ENCODE data around the gene SLC16A8.
A peak's percentile ranks its signal among the peaks of the same experiment; 100 is the strongest.

SLC16A8 gene

DNA sequence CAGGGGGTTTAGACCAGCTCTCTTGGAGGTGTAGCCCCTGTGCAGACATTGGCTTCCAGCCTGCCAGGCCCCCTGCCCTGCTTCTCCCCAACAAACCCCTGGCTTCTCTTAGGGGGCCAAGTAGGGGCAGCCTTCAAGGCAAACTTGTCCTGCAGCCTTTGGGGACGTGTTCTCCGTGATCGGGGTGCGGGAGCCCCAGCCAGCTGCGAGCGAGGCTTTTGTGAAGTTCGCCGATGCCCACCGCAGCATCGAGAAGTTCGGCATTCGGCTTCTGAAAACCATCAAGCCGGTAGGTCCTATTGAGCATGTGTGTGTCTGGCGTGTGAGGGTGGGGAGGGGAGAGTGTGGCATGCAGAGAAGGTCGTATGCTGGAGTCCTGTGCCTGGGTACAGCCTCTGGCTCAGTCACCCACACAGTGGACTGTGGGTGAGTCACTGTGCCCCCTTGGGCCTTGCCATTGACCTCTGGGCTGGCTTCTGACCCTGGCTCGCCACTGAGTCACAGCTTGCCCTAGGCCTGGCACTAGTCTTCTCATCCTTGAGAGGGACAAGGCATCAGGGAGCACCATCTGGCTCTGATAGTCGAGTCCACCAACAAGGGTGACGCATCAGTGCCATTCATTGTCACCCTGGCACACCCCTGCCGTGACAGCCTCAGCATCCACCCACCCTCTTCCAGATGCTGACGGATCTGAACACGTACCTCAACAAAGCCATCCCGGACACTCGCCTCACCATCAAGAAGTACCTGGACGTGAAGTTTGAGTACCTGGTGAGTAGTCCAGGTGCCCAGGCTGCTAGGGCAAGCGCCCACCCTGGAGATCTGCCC lies 11.4 kb downstream of the SLC16A8 start:
- DNase-seq (ENCODE audit: low spot score) = no peak

DNA sequence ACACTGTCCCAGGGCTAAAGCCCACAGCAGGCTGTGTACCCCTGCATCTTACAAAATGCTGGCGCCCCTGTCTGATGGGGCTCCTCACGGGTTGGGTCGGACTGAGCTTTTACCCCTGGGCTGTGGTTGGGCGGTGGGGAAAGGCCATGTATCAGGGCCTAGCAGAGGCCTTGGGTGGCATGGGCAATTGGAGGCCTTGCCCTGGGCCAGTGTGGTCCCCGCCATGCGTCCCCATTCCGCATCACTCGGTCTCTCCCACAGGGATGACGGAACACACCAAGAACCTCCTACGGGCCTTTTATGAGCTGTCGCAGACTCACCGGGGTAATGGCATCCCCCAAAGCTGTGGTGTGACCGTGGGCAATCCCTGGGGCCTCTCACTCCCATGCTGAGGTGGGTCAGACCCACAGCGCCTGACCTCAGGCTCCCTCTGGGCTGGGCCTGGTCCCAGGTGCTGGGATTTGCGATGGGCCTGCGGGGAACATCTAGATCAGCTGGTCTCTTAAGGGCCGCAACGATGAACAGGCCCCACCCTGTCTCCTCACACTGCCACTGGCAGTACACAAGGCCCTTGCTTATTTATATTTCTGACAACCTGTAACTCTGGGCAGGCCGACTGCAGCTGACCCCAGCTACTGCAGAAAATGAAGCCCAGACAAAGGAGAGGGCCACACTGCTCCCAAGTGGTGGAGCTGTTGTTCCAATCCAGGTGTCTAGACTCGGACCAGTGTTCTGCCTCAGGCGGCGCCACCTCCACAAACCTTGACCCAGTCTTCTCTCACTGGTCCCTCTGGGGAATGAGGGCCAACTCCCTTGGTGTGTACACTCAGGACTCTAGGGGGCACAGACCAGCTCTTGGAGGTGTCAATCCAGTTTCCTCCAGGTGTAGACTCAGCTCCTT lies 12.3 kb downstream of the SLC16A8 start:
- DNase-seq (ENCODE audit: low spot score) = no peak

DNA sequence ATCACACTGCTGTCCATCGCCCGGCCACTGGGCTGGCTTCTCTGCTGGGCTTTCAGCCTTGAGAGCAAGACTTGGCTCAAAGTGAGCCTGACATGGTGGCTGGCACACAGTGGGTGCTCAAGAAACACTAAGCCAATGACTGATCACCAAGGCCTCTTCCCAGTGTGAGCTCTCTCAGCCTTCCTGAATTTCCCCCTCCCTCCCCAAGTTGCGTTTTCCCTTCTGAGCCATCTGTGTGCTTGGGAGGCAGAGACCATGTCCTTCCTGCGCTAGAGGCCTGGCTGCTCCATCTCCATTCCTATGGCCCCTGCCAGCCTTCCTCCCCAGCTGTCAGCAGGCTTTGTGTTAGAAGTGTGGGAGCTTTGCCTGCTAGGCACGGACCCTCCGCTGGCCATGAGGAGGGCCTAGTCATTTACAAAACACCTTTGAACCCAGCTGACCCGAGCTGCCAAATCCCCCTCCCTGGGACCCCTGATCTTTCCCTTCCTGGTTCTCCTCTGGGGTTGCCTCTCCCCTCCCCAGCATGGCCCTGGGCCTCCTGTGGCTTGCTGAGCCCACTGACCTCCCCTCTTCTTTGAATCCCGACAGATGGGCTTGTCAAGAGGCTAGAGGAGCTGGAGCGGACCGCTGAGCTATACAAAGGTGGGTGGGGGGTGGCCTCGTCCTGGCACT lies 13.6 kb downstream of the SLC16A8 start:
- peak; percentile 42 for DNase-seq (ENCODE audit: low spot score)

- peak; percentile 63 for DNase-seq (ENCODE audit: low spot score)
These were observed 14.4 kb downstream of the SLC16A8 start for GRCh38 chr22:38069372-38070249.

GRCh38 chr22:38068641-38069371 lies 15.2 kb downstream of the SLC16A8 start:
- DNase-seq (ENCODE audit: low spot score) = no peak

GRCh38 chr22:38067761-38068360 lies 16.1 kb downstream of the SLC16A8 start:
- DNase-seq (ENCODE audit: low spot score) = no peak

- DNase-seq (ENCODE audit: low spot score) = no peak
These were observed 17.0 kb downstream of the SLC16A8 start for GRCh38 chr22:38067028-38067415.

DNA sequence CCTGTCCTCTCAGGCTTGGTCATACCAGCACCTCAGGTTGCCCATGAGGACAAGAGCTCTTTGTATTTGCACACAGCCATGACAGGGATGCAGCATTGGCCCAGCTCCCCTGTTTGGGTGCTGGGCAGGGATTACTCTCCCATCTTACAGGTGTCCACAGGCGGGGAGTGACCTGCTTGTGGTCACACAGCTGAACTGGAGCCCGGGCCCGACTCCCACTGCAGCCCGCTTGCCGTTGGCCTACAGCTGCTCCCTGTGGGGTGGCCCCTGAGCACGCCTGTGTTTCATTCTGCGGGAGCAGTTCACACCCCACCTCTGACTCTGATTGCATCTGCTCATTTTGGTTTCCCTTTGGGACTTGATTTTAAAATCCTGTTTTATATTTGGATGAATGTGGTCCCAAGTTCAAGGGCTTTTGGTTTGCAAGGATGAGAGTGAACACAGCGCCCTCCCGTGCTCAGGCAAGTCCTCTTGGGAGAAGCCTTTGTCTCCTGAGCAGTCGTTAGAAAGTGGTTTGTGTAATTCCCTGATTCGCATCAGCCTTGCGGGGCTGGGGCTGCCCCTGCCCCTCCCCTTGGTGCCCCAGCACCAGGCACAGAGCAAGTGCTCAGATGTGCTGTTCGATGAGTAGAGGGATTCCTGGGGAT lies 17.5 kb downstream of the SLC16A8 start:
- DNase-seq (ENCODE audit: low spot score) = no peak

- no peak for DNase-seq (ENCODE audit: low spot score)
These were observed 18.4 kb downstream of the SLC16A8 start for GRCh38 chr22:38065539-38065938.

- DNase-seq (ENCODE audit: low spot score) = no peak
These were observed 21.2 kb downstream of the SLC16A8 start for GRCh38 chr22:38062791-38063190.

- DNase-seq (ENCODE audit: low spot score) = peak; percentile 94
These were observed 26.8 kb downstream of the SLC16A8 start, which contains the start of gene PICK1 for GRCh38 chr22:38056969-38057891. Gene PICK1 (plus strand): TSS chr22:38057404. CDS start chr22:38057810, 406 bp downstream.

DNA sequence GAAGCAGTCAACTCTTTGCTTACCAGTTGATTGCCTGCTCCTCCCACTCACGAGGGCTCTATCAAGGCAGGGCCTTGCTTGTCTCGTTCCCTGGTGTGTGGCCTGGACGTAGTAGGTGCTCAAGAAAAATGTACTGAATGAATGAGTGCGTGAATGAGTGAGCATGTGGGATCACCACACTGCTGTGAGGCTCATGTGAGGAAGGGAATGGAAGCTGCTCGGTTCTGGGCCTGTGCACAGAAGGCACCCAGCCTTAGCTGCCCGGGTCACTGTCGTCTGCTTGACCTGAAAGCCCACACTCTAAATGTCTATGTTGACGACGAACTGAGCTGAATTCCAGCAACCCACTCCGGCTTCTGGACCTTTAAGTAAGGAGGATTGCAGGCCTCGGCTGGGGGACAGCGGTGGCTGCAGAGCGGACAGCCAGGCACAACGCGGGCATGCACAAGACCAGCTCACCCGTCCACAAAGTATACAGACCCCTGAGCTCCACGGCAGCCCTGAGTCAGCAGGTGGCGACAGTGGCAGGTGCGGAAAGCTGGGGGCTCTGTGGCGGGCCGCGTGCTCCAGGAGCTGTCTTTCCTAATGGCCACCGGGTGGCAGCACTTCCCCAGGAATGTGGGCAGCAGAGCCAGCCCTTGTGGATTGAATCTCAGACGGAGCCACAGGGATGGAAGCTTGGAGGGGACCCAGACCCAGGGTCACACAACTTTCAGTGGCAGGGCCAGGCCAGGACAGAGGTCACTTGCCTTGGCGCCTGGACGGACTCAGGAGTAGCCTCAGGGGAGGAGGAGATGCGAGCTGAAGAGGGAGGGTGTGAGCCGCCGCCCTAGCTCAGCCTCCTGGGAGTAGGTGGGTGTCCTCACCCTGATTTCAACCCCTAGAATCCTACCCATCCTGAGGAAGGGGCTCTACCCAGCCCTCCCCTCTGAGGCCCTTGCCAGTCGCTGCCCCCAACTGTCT lies 31.8 kb downstream of the SLC16A8 start:
- peak; percentile 92 for DNase-seq (ENCODE audit: low spot score)

GRCh38 chr22:38051261-38051660 lies 32.7 kb downstream of the SLC16A8 start:
- no peak for DNase-seq (ENCODE audit: low spot score)

- DNase-seq (ENCODE audit: low spot score) = no peak
These were observed 33.3 kb downstream of the SLC16A8 start for GRCh38 chr22:38050720-38051119.

DNA sequence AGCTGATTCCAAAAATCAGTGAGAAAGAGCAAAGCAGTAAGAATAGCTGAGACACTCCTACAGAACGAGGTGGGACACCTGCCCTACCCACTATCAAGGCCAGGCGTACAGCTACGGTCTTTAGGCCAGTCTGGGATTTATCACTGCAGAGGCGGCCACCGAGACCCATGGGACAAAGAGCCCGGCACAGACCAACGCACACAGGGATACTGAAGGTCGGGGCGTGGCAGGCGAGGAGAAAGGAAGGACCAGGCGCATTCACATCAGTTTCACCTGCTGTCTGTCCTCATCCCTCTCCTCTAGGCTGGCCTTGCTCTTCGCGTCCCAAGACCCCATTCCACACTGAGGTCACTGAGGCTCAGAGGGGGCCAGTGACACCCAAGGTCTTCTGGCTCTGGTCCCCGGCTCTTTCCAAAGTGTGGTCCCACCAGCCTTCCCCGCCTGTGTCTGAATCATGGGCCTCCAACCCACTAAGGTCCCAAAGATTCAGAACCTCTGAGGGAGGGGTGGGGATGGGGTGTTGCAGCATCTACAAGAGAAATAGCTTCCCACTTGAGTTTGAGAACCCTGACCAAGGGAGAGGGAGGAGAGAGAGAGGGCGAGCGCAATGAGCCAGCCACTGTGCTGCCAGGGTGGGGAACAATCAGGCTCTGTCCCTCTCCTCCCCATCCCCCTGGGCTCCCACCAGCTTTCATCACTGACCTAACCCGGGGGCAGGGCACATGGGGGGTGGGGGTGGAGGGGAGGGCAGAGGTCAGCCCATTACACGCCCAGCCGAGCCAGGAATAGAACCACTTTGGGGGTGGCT lies 34.0 kb downstream of the SLC16A8 start:
- DNase-seq (ENCODE audit: low spot score) = no peak

- no peak for DNase-seq (ENCODE audit: low spot score)
These were observed 37.8 kb downstream of the SLC16A8 start for GRCh38 chr22:38046070-38046748.

All from ecto neural progenitor cell (in vitro differentiated cells).